PC-9 (cell line): ENCODE measurements around the gene CLK4.

ENCODE experiments used
- CTCF ChIP-seq: fragments of 200-600 bp; sonication (generic); conservative IDR thresholded peaks from 2 replicates; pipeline ENCODE4 v1.6.1; 2017; ENCODE audit warnings: mixed run types, antibody characterized with exemption, mild to moderate bottlenecking, moderate library complexity
- EZH2 ChIP-seq: fragments of 200-600 bp; sonication (generic); IDR thresholded peaks from 2 replicates; pipeline ENCODE4 v1.8.0; 2017; ENCODE audit warnings: antibody characterized with exemption, low read depth

- TF ChIP-seq CTCF (no peak), EZH2 (no peak)
Observed at GRCh38 chr5:178625679-178626483, 969 bp downstream of the CLK4 start.
